CD14-positive monocyte (primary cell): ENCODE measurements around the gene RHOT1. TPM values are rescaled to one million over a fixed set of nuclear protein-coding genes. Genes with fewer than 3 reads are reported as not detected.
A peak's percentile ranks its signal among the peaks of the same experiment; 100 is the strongest.

ENCODE experiments used
- DNase-seq, 3 donors: peaks; one replicate each; pipeline ENCODE4 v3.0.0-alpha.2; 2011 to 2022
- H2AFZ ChIP-seq: 2 replicates; pipeline ENCODE4 v1.6.0; 2012; ENCODE audit warnings: mild to moderate bottlenecking, low read depth, low read length, inconsistent platforms; ENCODE audit not compliant: insufficient read depth, poor library complexity, severe bottlenecking
- H3K27ac ChIP-seq, 2 donors: 1 replicate in 1 of 2; 2 replicates in 1 of 2; pipeline ENCODE4 v1.5.1; 2012 to 2013; ENCODE audit warnings: low read length in 2 of 2, control low read depth in 1 of 2, inconsistent platforms in 1 of 2, low read depth in 1 of 2, mild to moderate bottlenecking in 1 of 2
- H3K27me3 ChIP-seq, 2 donors: one replicate each; pipeline versions ENCODE4 v1.6.0 to v1.6.1; 2011 to 2013; ENCODE audit warnings: low read length in 2 of 2; ENCODE audit not compliant: control insufficient read depth in 2 of 2, insufficient read depth in 2 of 2
- H3K36me3 ChIP-seq, 2 donors: replicated peaks in 1 of 2; 1 replicate in 1 of 2; 2 replicates in 1 of 2; pipeline versions ENCODE4 v1.5.1 to v1.6.1; 2012 to 2013; ENCODE audit warnings: low read length in 2 of 2, control low read depth in 1 of 2, inconsistent platforms in 1 of 2, mild to moderate bottlenecking in 1 of 2; ENCODE audit not compliant: insufficient read depth in 2 of 2, control insufficient read depth in 1 of 2
- H3K4me1 ChIP-seq, 2 donors: 1 replicate in 1 of 2; 2 replicates in 1 of 2; pipeline versions ENCODE4 v1.5.1 to v1.6.1; 2012 to 2013; ENCODE audit warnings: low read length in 2 of 2, control low read depth in 1 of 2, inconsistent platforms in 1 of 2, mild to moderate bottlenecking in 1 of 2, moderate library complexity in 1 of 2; ENCODE audit not compliant: insufficient read depth in 2 of 2, control insufficient read depth in 1 of 2
- H3K4me2 ChIP-seq: replicated peaks from 2 replicates; pipeline ENCODE3; 2012; ENCODE audit warnings: low read length, moderate library complexity, mild to moderate bottlenecking; ENCODE audit not compliant: poor library complexity, severe bottlenecking; ENCODE audit errors: extremely low read depth
- H3K4me3 ChIP-seq, 3 experiments: fragments of 200-600 bp in 1 of 3; sonication (generic) in 1 of 3; replicated peaks in 1 of 3; 1 replicate in 2 of 3; 2 replicates in 1 of 3; pipeline ENCODE4 v1.5.1; 2011 to 2013; ENCODE audit warnings: low read length in 3 of 3, mild to moderate bottlenecking in 3 of 3, control low read depth in 2 of 3, low read depth in 2 of 3, inconsistent platforms in 1 of 3, moderate library complexity in 1 of 3
- H3K79me2 ChIP-seq: 2 replicates; pipeline ENCODE4 v1.6.0; 2012; ENCODE audit warnings: mild to moderate bottlenecking, control low read depth, inconsistent platforms, low read length, moderate library complexity; ENCODE audit not compliant: insufficient read depth
- H3K9ac ChIP-seq: 2 replicates; pipeline ENCODE4 v1.6.0; 2017; ENCODE audit warnings: low read length, mild to moderate bottlenecking; ENCODE audit not compliant: insufficient read depth, poor library complexity, severe bottlenecking
- H3K9me3 ChIP-seq, 2 donors: replicated peaks in 1 of 2; 1 replicate in 1 of 2; 2 replicates in 1 of 2; pipeline versions ENCODE4 v1.5.1 to v1.6.1; 2012 to 2013; ENCODE audit warnings: low read length in 2 of 2, control low read depth in 1 of 2; ENCODE audit not compliant: control insufficient read depth in 1 of 2, insufficient read depth in 1 of 2
- H4K20me1 ChIP-seq: 2 replicates; pipeline ENCODE4 v1.6.0; 2012; ENCODE audit warnings: mild to moderate bottlenecking, low read length, control low read depth, moderate library complexity; ENCODE audit not compliant: insufficient read depth
- H3K27ac Mint-ChIP-seq, 7 donors: one replicate each; pipeline ENCODE4 v1.8.0; 2020; ENCODE audit warnings: mild to moderate bottlenecking in 7 of 7, mixed read lengths in 7 of 7, moderate library complexity in 6 of 7, inconsistent platforms in 2 of 7
- H3K27me3 Mint-ChIP-seq, 3 donors: one replicate each; pipeline ENCODE4 v1.8.0; 2021 to 2022; ENCODE audit warnings: low read depth in 3 of 3, mild to moderate bottlenecking in 3 of 3, mixed read lengths in 3 of 3, moderate library complexity in 3 of 3, inconsistent platforms in 1 of 3
- H3K36me3 Mint-ChIP-seq, 2 donors: one replicate each; pipeline ENCODE4 v1.8.0; 2020; ENCODE audit warnings: mixed read lengths in 2 of 2, inconsistent platforms in 1 of 2, mild to moderate bottlenecking in 1 of 2
- H3K4me1 Mint-ChIP-seq: one replicate; pipeline ENCODE4 v1.8.0; 2020; ENCODE audit warnings: mild to moderate bottlenecking, mixed read lengths
- H3K4me3 Mint-ChIP-seq, 2 donors: one replicate each; pipeline ENCODE4 v1.8.0; 2020; ENCODE audit warnings: mild to moderate bottlenecking in 2 of 2, mixed read lengths in 2 of 2, moderate library complexity in 1 of 2
- H3K9me3 Mint-ChIP-seq, 7 donors: one replicate each; pipeline ENCODE4 v1.8.0; 2020 to 2022; ENCODE audit warnings: mixed read lengths in 7 of 7, mild to moderate bottlenecking in 6 of 7, moderate library complexity in 6 of 7, inconsistent platforms in 2 of 7
- WGBS: methylation state at CpG from one replicate; pipeline ENCODE4 v1.1.5; 2013; ENCODE audit warnings: missing lambda C conversion rate; ENCODE audit not compliant: insufficient coverage; 5-methylcytosine and 5-hydroxymethylcytosine counted together
- intact Hi-C, 2 donors: fragments of 100-400 bp; cut with micrococcal nuclease; formaldehyde crosslinking; loops; one replicate each; pipeline versions ENCODE4 v1.15.0 to v1.15.1; 2023
- polyA plus RNA-seq, 3 donors: library from polyadenylated mRNA; depleted of rRNA in 1 of 3; unstranded in 2 of 3; stranded (reverse) in 1 of 3; fragments of 300-500 nt in 2 of 3; fragments of >200 nt in 1 of 3; fragmentation: Illumina TruSeq in 2 of 3; gene quantifications; 1 replicate in 2 of 3; 2 replicates in 1 of 3; pipeline ENCODE4 v1.2.3, GENCODE V29; 2012 to 2021
- TF ChIP-seq, protein P1 (sequence below): fragments of 200-600 bp; IDR thresholded peaks from one replicate; pipeline ENCODE4 v1.8.0; 2022; ENCODE audit warnings: antibody characterized with exemption, mild to moderate bottlenecking

The RHOT1 gene
- polyA plus RNA-seq, 3 donors = 45.9 to 60.5 (median 51.9) TPM

DNA sequence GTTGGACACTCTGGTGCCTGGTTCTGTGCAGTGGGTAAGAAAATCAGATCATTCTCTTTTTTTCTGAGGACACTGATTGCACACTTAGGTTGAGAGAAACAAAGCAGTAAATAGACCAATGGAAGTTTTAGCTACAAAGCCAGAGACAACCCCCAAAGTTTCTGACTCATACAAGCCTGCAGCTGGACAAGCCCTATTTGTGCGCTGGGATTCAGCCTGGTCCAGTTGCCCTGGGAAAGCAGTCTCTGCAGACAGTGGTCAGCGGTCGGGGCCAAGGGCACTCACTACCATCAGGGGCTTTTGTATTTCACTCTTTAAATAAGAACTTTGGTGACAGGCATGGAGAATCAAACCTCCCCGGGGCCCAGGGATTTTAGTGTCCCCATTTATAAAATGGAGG, 117.3 kb downstream of the RHOT1 start:
- Histone ChIP-seq H3K9ac (no peak overlapping the region), H3K27me3 (peaks cover 13 to 53% of the 10 kb centered on the region in 2 donors), H3K79me2 (no peaks in the 10 kb centered on the region), H3K27ac (no peak overlapping the region), H3K9me3 (no peaks in the 10 kb centered on the region), H3K36me3 (no peaks in the 10 kb centered on the region), H3K4me2 (no peak overlapping the region), H4K20me1 (no peaks in the 10 kb centered on the region), H2AFZ (no peak overlapping the region), H3K4me3 (no peak overlapping the region), H3K4me1 (no peaks in the 10 kb centered on the region)
- intact Hi-C loops = no loop called here
- H3K9me3 Mint-ChIP-seq = peaks cover 0 to 6% (median 0%) of the 10 kb centered on the region in 7 donors
- no peak overlapping the region for H3K27ac Mint-ChIP-seq
- WGBS = 94% methylated on average over 2 of the region's 4 CpGs
- TF ChIP-seq, protein P1, sequence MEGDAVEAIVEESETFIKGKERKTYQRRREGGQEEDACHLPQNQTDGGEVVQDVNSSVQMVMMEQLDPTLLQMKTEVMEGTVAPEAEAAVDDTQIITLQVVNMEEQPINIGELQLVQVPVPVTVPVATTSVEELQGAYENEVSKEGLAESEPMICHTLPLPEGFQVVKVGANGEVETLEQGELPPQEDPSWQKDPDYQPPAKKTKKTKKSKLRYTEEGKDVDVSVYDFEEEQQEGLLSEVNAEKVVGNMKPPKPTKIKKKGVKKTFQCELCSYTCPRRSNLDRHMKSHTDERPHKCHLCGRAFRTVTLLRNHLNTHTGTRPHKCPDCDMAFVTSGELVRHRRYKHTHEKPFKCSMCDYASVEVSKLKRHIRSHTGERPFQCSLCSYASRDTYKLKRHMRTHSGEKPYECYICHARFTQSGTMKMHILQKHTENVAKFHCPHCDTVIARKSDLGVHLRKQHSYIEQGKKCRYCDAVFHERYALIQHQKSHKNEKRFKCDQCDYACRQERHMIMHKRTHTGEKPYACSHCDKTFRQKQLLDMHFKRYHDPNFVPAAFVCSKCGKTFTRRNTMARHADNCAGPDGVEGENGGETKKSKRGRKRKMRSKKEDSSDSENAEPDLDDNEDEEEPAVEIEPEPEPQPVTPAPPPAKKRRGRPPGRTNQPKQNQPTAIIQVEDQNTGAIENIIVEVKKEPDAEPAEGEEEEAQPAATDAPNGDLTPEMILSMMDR = no peak
- H3K4me1 Mint-ChIP-seq = peaks cover 2% of the 10 kb centered on the region
- H3K36me3 Mint-ChIP-seq = peaks cover 0 to 2% of the 10 kb centered on the region in 2 donors
- peak overlapping the region in 1 of 2 donors; percentile 49 for H3K4me3 Mint-ChIP-seq
- peaks cover 54 to 73% (median 62%) of the 10 kb centered on the region in 3 donors for H3K27me3 Mint-ChIP-seq
- DNase-seq = no peak

DNA sequence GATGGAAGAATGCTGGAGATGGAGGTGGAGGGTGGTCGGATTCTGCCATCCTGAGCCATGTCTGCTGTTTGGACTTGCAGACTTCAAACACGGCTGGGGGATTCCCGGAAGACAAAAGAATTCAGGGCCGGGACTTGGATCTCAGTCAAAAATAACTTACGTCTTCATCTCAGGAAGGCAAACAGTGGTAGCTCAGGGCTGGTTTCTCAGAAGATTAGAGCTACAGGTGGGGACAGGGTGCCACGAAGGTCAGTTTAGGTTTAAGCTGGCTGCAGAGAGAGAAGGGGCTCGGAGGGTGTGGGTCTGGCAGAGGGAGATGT, 119.1 kb downstream of the RHOT1 start:
- no peak for DNase-seq
- TF ChIP-seq, protein P1 = no peak

More for the DNA sequence above, 119.1 kb downstream of the RHOT1 start:
- peaks cover 0 to 7% of the 10 kb centered on the region in 2 donors for H3K36me3 Mint-ChIP-seq
- H3K4me3 ChIP-seq = no peak overlapping the region
- intact Hi-C loops = loop anchor here in 1 of 2 donors (10.0 kb wide), 1 partner anchor 183 kb away; the partner anchor contains the start of gene PSMD11
- H3K27ac ChIP-seq = no peak overlapping the region
- H3K4me1 Mint-ChIP-seq = peaks cover 8% of the 10 kb centered on the region
- H4K20me1 ChIP-seq = no peaks in the 10 kb centered on the region
- H3K4me3 Mint-ChIP-seq = peak overlapping the region in 1 of 2 donors; percentile 37
- H3K9ac ChIP-seq = no peak overlapping the region
- peaks cover 24 to 61% of the 10 kb centered on the region in 2 donors for H3K27me3 ChIP-seq
- peaks cover 0 to 11% (median 2%) of the 10 kb centered on the region in 7 donors for H3K9me3 Mint-ChIP-seq
- no peak overlapping the region for H2AFZ ChIP-seq
- peaks cover 5 to 11% of the 10 kb centered on the region in 2 donors for H3K4me1 ChIP-seq
- H3K36me3 ChIP-seq = no peaks in the 10 kb centered on the region
- no peaks in the 10 kb centered on the region for H3K79me2 ChIP-seq
- no peaks in the 10 kb centered on the region for H3K9me3 ChIP-seq
- peaks cover 60 to 82% (median 69%) of the 10 kb centered on the region in 3 donors for H3K27me3 Mint-ChIP-seq
- H3K27ac Mint-ChIP-seq = no peak overlapping the region
- 100% methylated on average over 4 of the region's 7 CpGs for WGBS
- H3K4me2 ChIP-seq = no peak overlapping the region
